ENCODE measurements around the gene AEN.

- TF ChIP-seq CTCF (IDR thresholded peaks at IDR 0.05 in 4 of 5, conservative IDR thresholded peaks at IDR 0.05 in 1 of 5) (no peak), POLR2A (IDR thresholded peaks at IDR 0.05) (no peak)
Observed at GRCh38 chr15:88617790-88618189, 3.4 kb upstream of the AEN start.

All from gastrocnemius medialis (tissue), 4 donors.